ENCODE measurements around the gene CD9. TPM values are rescaled to one million over a fixed set of nuclear protein-coding genes. Genes with fewer than 3 reads are reported as not detected.

CD9 gene
- total RNA-seq, result 10 to 100 TPM; 33.5 to 99.1 TPM
- polyA plus RNA-seq (2013, experiment 1 of 2), result 26.5 TPM
- polyA plus RNA-seq (2013, experiment 2 of 2), result 22.0 TPM
- long read RNA-seq, experiment 1, transcript CD9-201 (8 exons, 1,218 nt), result major isoform, 31 of 43 reads
- long read RNA-seq, experiment 1, partial matches to known transcripts, result 8 of 43 reads
- long read RNA-seq, experiment 1, other reads (novel, unspliced or antisense), result 4 of 43 reads
- long read RNA-seq, experiment 2, transcript CD9-201 (8 exons, 1,218 nt), result major isoform, 42 of 47 reads
- long read RNA-seq, experiment 2, partial matches to known transcripts, result 2 of 47 reads
- long read RNA-seq, experiment 2, other reads (novel, unspliced or antisense), result 2 of 47 reads
- long read RNA-seq, experiment 3, transcript CD9-201 (8 exons, 1,218 nt), result major isoform, 383 of 395 reads
- long read RNA-seq, experiment 3, partial matches to known transcripts, result 1 of 395 reads
- long read RNA-seq, experiment 3, other reads (novel, unspliced or antisense), result 6 of 395 reads
- long read RNA-seq, experiment 4, transcript CD9-201 (8 exons, 1,218 nt), result major isoform, 109 of 113 reads
- long read RNA-seq, experiment 4, partial matches to known transcripts, result 2 of 113 reads
- long read RNA-seq, experiment 4, other reads (novel, unspliced or antisense), result 2 of 113 reads

DNA sequence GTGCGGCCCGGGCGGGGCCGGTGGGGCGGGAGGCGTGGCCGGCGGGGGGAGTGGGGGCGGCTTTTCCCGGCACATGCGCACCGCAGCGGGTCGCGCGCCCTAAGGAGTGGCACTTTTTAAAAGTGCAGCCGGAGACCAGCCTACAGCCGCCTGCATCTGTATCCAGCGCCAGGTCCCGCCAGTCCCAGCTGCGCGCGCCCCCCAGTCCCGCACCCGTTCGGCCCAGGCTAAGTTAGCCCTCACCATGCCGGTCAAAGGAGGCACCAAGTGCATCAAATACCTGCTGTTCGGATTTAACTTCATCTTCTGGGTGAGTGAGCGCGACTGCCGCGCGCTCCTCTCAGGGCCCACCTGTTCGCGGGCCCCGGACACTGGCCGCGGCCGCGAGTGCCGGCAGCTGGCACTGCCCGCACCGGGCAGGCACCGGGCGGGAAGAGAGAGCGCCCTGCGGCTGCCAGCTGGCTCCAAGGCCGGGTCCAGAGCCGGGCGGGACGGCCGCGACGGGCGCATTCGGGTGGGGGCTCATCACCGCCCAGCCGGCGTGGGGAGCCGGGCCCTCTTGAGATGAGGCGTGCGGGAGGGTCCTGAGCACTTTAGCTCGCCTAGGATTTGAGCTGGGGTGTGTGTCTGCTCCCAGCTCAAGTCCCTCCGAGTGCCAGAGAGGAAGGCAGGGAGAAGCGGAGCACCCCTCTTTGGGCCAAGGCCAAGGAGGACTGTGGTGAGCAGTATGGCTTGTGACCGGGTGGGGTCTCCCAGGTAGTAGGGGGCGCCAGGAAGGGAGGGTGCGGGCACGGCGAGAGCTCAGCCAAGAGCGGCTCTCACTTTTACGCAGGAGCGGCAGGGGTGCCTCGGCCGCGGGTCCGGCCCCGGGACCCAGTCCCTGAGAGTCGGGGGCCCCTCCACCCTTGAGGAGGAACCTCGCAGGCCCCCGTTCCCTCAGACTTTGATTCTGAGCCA lies at the start of gene CD9:
Gene CD9 (plus strand): TSS at position 145 of the 957 bp plus-strand sequence. CDS start 100 bp downstream, at position 245.
- Histone ChIP-seq H3K9me3 (ENCODE audit: control insufficient read depth, low read length) (no peaks in the 10 kb centered on the region), H3K27me3 (ENCODE audit: control insufficient read depth, insufficient read depth, low read length, poor library complexity, severe bottlenecking) (peaks cover 43% of the 10 kb centered on the region), H3K36me3 (ENCODE audit: control insufficient read depth, insufficient read depth, low read length) (no peaks in the 10 kb centered on the region), H3K4me3 (ENCODE audit: low read length) (peak within 1 kb of the TSS; percentile 83), H3K9ac (ENCODE audit: extremely low read depth, low read length, poor library complexity, severe bottlenecking) (peak within 1 kb of the TSS; percentile 15), H3K27ac (ENCODE audit: low read depth, low read length) (no peak within 1 kb of the TSS), H3K4me1 (ENCODE audit: control insufficient read depth, insufficient read depth, low read length) (no peaks in the 10 kb centered on the region)
- Mint-ChIP-seq H3K4me1 (peaks cover 47% of the 10 kb centered on the region), H3K27ac (peak within 1 kb of the TSS; percentile 38), H3K27me3 (ENCODE audit: insufficient read depth) (peaks cover 18% of the 10 kb centered on the region), H3K4me3 (peak within 1 kb of the TSS; percentile 67), H3K36me3 (ENCODE audit: low read depth) (no peaks in the 10 kb centered on the region), H3K9me3 (no peaks in the 10 kb centered on the region)
- 0 to 1% methylated on average over 40 to 81 of the region's 81 CpGs for WGBS, 2 experiments (ENCODE audit: insufficient coverage in 1 of 2, insufficient read length in 1 of 2)
- peak; percentile 79 for DNase-seq
- TF ChIP-seq CTCF (conservative IDR thresholded peaks at IDR 0.05), result no peak

- Histone ChIP-seq H3K4me3 (ENCODE audit: low read length) (no peak overlapping the region), H3K27me3 (ENCODE audit: control insufficient read depth, insufficient read depth, low read length, poor library complexity, severe bottlenecking) (no peaks in the 10 kb centered on the region), H3K27ac (ENCODE audit: low read depth, low read length) (no peak overlapping the region), H3K9me3 (ENCODE audit: control insufficient read depth, low read length) (no peaks in the 10 kb centered on the region), H3K36me3 (ENCODE audit: control insufficient read depth, insufficient read depth, low read length) (no peaks in the 10 kb centered on the region), H3K9ac (ENCODE audit: extremely low read depth, low read length, poor library complexity, severe bottlenecking) (no peak overlapping the region), H3K4me1 (ENCODE audit: control insufficient read depth, insufficient read depth, low read length) (no peaks in the 10 kb centered on the region)
- H3K36me3 Mint-ChIP-seq (ENCODE audit: low read depth), result no peaks in the 10 kb centered on the region
- no peak for DNase-seq
- H3K27me3 Mint-ChIP-seq (ENCODE audit: insufficient read depth), result peaks cover 2% of the 10 kb centered on the region
- H3K9me3 Mint-ChIP-seq, result no peaks in the 10 kb centered on the region
- TF ChIP-seq CTCF (conservative IDR thresholded peaks at IDR 0.05), result no peak
- WGBS, 2 experiments (ENCODE audit: insufficient coverage in 1 of 2, insufficient read length in 1 of 2), result 91 to 92% methylated on average over 11 to 15 of the region's 15 CpGs
- no peak overlapping the region for H3K27ac Mint-ChIP-seq
- H3K4me1 Mint-ChIP-seq, result peaks cover 11% of the 10 kb centered on the region
- no peak overlapping the region for H3K4me3 Mint-ChIP-seq
Observed at GRCh38 chr12:6154730-6155459, 45.3 kb upstream of the CD9 start.

Measured in endodermal cell (in vitro differentiated cells).